HG02973 (cell line): ENCODE results near the gene LSM6.

ENCODE experiments used
- ATAC-seq: cut with Tn5 transposase; IDR thresholded peaks from one replicate; pipeline ENCODE4 v1.9.1; 2021; ENCODE audit warnings: moderate library complexity; ENCODE audit not compliant: unreplicated experiment

The LSM6 gene

GRCh38 chr4:146183209-146183608 is 7.7 kb downstream of the LSM6 start:
- ATAC-seq, result no peak

- ATAC-seq, result no peak
These were observed 10.5 kb downstream of the LSM6 start for GRCh38 chr4:146186041-146186440.

GRCh38 chr4:146186596-146186995 is 11.1 kb downstream of the LSM6 start:
- ATAC-seq, result no peak

DNA sequence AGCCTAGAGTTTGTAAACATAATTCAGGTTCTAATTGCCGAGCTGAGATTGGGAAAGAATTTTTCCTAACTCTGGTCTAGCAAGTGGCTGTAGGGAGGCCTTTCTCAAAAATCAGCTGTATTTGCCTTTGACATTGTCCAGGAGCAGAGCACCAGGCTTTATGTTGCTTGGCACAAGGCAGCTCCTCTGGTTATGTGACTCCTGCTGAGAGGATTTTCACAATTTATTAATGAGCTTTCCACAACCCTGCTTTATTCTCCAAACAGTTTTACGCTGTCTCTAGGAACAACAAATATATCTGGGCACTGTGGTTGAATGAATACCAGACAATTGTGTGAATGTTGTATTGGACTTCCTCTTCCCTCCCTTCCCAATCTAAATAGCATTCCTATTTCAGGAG is 14.9 kb downstream of the LSM6 start:
- no peak for ATAC-seq

DNA sequence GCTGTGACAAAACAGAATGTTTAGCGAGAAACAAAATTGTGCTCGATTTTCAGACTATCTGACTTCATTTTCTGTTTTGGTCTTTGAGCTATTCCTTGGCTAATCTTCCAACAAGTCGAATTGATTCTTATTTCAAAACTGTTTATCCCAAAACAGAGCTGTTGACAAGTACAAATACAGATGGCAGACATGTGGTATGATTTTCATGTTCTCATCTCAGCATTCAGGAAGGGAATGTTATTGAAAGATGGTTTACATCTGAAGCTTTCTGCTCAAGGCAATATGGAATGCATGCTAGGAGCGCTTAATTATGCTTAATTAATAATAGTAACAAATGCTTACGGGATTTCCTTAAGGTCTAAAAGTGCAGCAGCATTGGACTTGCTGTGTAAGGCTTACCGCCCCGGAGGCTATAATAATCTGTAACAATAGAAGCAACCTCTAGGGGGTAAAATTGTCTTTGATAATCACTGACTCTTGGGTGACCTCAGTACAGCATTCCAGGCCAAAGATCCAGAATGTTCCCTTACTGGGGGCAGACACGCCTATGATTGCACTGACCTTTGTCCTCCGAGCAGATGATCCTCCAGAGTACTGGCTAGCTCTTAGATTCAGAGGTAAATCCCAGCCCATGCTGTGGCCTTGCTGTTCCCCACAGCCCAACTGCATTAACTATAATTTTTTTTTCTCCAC is 16.4 kb downstream of the LSM6 start:
- no peak for ATAC-seq

DNA sequence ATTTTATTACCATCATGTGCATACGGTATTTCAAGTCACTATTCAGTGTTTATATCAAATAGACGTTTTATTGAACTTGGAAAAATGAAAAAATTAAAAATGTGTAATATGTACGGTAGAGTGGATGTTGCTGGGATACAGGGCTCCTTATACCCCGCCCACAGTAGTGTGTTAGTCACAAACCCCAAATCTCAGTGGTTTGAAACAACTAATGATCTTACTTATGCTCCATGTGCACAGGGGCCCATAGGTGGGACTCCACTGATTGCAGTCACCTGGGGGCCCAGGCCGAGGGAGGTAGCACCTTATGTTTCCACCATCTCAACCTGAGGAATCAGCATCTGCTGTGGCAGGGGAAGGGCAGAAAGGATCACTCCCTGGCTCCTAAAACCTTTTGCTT is 18.1 kb downstream of the LSM6 start:
- ATAC-seq, result no peak

GRCh38 chr4:146194212-146194611 is 18.7 kb downstream of the LSM6 start:
- no peak for ATAC-seq

- ATAC-seq, result no peak
These were observed 27.1 kb downstream of the LSM6 start for GRCh38 chr4:146202665-146203064.

GRCh38 chr4:146207410-146207809 is 31.9 kb downstream of the LSM6 start:
- no peak for ATAC-seq

DNA sequence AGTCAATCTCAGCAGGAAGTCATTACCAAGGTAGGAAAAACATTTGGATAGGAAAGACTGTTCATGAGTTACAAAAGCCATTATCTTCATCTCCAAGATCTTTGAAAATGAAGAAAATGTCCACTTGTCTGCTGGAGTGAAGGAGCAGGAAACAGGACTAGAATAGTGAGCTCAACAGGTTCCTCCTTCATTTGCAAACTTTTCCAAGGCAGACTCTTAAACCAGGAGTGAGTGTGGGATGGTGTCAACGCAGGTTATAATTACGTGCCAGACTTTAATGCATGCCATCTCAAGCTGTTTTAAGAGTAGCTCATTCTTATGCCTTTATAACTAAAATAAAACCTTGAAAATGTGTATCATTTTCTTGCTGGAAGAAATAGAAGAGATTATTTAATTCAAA is 35.4 kb downstream of the LSM6 start:
- no peak for ATAC-seq

DNA sequence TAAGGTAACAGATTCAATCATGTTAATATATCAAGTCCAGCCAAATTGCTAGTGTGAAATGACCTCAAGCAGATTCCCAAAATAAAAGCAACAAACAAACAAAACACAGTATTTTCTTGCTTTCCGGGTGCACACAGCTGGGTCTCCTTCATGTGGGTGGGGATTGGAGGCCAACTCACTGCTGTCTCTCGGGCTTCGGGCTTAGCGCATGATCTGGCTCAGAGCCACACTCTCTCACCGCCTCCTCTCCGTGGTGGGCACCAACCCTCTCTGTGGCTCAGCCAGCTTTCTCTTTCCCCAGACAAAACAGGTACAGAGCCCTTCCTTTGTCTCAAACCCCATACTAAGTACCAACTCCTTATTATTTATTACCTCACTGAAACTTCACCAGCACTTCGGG is 35.9 kb downstream of the LSM6 start:
- no peak for ATAC-seq

DNA sequence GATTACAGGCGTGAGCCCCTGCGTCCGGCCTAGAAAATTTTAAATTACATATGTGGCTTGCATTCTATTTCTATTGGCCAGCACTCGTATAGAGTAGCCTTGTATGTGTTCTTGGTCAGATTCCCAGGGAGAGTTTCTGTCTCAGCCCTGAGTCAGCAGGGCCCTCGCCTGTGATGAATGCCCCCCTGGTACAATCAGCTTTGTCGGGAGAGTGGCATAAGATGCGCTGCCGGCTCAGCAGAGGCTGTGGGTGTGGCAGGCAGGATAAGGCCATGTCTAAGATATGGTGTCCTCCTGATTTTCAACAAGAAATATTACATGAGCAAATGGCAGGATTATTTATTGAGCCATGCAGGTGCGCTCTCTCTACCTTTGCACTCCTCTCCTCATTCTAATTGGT is 37.3 kb downstream of the LSM6 start:
- ATAC-seq, result no peak

GRCh38 chr4:146214238-146214637 is 38.7 kb downstream of the LSM6 start, which contains the start of gene REELD1:
Gene REELD1, plus strand, starts transcription at chr4:146214538. Its CDS starts 2,415 bp downstream, at chr4:146216953.
- no peak for ATAC-seq

DNA sequence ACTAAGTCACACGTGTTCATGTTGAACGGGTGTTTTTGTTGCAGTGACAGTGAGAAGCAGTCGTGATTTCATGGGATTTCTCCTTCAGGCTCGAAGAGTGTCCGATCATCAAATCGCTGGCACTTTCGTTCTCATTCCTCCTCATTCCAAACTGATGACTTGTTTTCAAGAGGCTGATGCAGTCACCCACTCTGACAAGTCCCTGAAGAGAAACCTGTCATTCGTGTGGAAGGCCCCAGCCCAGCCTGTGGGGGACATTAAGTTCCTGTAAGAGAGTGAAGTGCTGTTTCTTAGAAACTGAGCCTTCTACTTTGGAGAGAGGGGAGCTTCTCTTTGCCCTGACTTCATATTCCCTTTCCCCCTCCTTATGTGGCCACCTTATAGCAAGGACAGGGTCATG is 46.8 kb downstream of the LSM6 start:
- no peak for ATAC-seq

- no peak for ATAC-seq
These were observed 48.9 kb downstream of the LSM6 start for GRCh38 chr4:146224326-146224966.

GRCh38 chr4:146229406-146229805 is 53.9 kb downstream of the LSM6 start:
- no peak for ATAC-seq

- ATAC-seq, result no peak
These were observed 56.7 kb downstream of the LSM6 start for GRCh38 chr4:146232131-146232722.

GRCh38 chr4:146235654-146236177 is 60.2 kb downstream of the LSM6 start:
- no peak for ATAC-seq

GRCh38 chr4:146236216-146236615 is 60.7 kb downstream of the LSM6 start:
- no peak for ATAC-seq

DNA sequence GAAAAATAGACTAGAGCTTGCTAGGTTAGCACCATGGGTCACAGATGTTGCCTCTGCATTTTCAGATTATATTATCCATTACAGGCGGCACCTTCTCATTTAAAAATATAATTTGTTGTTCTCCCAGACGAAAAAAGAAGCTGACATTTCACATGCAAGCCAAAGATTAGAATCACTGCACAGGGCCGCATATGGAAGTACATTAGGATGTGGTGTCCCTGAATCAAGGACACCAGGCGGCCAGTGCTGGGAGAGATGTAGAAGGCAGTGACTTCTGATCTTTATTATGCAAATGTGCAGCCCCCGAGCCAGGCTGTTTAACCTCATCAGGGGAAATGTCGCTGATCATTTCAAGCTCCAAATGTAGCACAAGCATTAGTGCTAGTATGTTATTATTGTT is 61.6 kb downstream of the LSM6 start:
- no peak for ATAC-seq

- ATAC-seq, result no peak
These were observed 62.6 kb downstream of the LSM6 start for GRCh38 chr4:146238107-146238506.
